ENCODE measurements around the gene MTAP. TPM values are rescaled to one million over a fixed set of nuclear protein-coding genes. Genes with fewer than 3 reads are reported as not detected.

MTAP gene
- total RNA-seq, 2 experiments from 2014 or later = 17.2 to 17.8 TPM

DNA sequence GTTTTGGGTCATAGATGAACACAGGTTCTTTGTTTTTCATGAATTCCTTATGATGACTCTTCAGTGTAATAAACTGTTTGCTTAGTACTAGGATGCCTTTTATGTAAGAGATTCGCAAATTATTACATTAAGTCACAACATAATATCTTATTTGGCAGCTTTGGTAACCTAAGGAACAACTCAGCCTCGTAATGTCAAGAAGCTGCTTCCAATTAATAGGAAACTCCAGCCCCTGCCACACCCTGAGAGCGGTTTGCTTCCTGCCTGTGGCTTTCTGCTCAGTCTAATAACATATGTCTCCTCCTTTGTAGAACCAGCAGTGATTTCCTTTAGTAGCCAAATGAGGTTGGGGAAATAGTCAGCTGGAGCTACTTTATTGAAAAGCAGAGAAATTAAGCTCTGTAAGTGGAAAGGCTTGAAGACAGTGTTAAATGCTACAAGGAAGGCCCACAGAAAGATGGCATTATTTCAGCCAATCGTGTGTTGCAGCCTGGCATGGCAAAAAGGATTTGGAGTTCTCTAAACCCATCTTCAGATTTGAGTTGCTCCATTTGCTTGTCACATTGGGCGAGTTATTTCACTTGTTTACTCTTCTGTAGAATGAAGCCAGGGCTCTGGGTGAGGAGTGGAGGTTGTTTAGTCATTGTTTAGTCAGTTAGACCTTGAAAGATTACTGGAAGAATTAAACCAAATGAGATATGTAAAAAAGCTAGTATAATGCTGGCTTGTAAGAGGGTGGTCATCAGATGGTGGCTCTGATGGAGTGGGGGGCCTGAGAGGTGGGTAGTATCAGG, 54.1 kb downstream of the MTAP start:
- H3K9me3 ChIP-seq (ENCODE audit: control insufficient read depth in 1 of 2, insufficient read depth in 1 of 2, low read length in 2 of 2) = no peaks in the 10 kb centered on the region
- no peak overlapping the region for H3K27ac ChIP-seq (ENCODE audit: low read depth in 1 of 2, low read length in 2 of 2)
- no peaks in the 10 kb centered on the region for H3K9me3 Mint-ChIP-seq
- CTCF ChIA-PET = no interaction called here
- peaks cover 5% of the 10 kb centered on the region for H3K4me1 ChIP-seq (ENCODE audit: insufficient read depth, low read length)
- peaks cover 98% of the 10 kb centered on the region for H3K36me3 Mint-ChIP-seq (ENCODE audit: low read depth)
- DNase-seq (peak in 1 of 14 experiments; percentile 7), ATAC-seq (ENCODE audit: poor library complexity) (no peak)
- no peak overlapping the region for H3K27ac Mint-ChIP-seq
- H3K4me3 ChIP-seq (ENCODE audit: low read length) = no peak overlapping the region
- peaks cover 26% of the 10 kb centered on the region for H3K4me1 Mint-ChIP-seq (ENCODE audit: low read depth)
- intact Hi-C loops (cut with DNase I, micrococcal nuclease) = no loop called here
- no peak overlapping the region for H3K4me3 Mint-ChIP-seq
- no peaks in the 10 kb centered on the region for H3K27me3 Mint-ChIP-seq
- TF ChIP-seq, protein P1, sequence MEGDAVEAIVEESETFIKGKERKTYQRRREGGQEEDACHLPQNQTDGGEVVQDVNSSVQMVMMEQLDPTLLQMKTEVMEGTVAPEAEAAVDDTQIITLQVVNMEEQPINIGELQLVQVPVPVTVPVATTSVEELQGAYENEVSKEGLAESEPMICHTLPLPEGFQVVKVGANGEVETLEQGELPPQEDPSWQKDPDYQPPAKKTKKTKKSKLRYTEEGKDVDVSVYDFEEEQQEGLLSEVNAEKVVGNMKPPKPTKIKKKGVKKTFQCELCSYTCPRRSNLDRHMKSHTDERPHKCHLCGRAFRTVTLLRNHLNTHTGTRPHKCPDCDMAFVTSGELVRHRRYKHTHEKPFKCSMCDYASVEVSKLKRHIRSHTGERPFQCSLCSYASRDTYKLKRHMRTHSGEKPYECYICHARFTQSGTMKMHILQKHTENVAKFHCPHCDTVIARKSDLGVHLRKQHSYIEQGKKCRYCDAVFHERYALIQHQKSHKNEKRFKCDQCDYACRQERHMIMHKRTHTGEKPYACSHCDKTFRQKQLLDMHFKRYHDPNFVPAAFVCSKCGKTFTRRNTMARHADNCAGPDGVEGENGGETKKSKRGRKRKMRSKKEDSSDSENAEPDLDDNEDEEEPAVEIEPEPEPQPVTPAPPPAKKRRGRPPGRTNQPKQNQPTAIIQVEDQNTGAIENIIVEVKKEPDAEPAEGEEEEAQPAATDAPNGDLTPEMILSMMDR (IDR thresholded peaks at IDR 0.05) = no peak
- peaks cover 57% of the 10 kb centered on the region for H3K36me3 ChIP-seq (ENCODE audit: insufficient read depth, low read length)
- POLR2A ChIA-PET = no interaction called here
- no peaks in the 10 kb centered on the region for H3K27me3 ChIP-seq (ENCODE audit: control insufficient read depth in 1 of 2, insufficient read depth in 2 of 2, low read length in 2 of 2)

DNA sequence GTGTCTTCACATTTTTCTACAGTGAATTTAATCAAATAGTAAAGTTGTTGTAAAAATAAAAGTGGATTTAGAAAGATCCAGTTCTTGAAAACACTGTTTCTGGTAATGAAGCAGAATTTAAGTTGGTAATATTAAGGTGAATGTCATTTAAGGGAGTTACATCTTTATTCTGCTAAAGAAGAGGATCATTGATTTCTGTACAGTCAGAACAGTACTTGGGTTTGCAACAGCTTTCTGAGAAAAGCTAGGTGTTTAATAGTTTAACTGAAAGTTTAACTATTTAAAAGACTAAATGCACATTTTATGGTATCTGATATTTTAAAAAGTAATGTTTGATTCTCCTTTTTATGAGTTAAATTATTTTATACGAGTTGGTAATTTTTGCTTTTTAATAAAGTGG, 60.4 kb downstream of the MTAP start:
- Mint-ChIP-seq H3K4me1 (ENCODE audit: low read depth) (no peaks in the 10 kb centered on the region), H3K4me3 (no peak overlapping the region), H3K36me3 (ENCODE audit: low read depth) (peaks cover 83% of the 10 kb centered on the region), H3K9me3 (no peaks in the 10 kb centered on the region), H3K27me3 (no peaks in the 10 kb centered on the region), H3K27ac (no peak overlapping the region)
- TF ChIP-seq, protein P1 (IDR thresholded peaks at IDR 0.05) = no peak
- ATAC-seq (ENCODE audit: poor library complexity) (no peak), DNase-seq (no peak)
- peaks cover 51% of the 10 kb centered on the region for H3K36me3 ChIP-seq (ENCODE audit: insufficient read depth, low read length)
- CTCF ChIA-PET = no interaction called here
- no peaks in the 10 kb centered on the region for H3K27me3 ChIP-seq (ENCODE audit: control insufficient read depth in 1 of 2, insufficient read depth in 2 of 2, low read length in 2 of 2)
- no peak overlapping the region for H3K4me3 ChIP-seq (ENCODE audit: low read length)
- intact Hi-C loops (cut with DNase I, micrococcal nuclease) = no loop called here
- H3K9me3 ChIP-seq (ENCODE audit: control insufficient read depth in 1 of 2, insufficient read depth in 1 of 2, low read length in 2 of 2) = peaks cover 0 to 5% of the 10 kb centered on the region in 2 experiments
- no peaks in the 10 kb centered on the region for H3K4me1 ChIP-seq (ENCODE audit: insufficient read depth, low read length)
- no peak overlapping the region for H3K27ac ChIP-seq (ENCODE audit: low read depth in 1 of 2, low read length in 2 of 2)
- POLR2A ChIA-PET = no interaction called here

DNA sequence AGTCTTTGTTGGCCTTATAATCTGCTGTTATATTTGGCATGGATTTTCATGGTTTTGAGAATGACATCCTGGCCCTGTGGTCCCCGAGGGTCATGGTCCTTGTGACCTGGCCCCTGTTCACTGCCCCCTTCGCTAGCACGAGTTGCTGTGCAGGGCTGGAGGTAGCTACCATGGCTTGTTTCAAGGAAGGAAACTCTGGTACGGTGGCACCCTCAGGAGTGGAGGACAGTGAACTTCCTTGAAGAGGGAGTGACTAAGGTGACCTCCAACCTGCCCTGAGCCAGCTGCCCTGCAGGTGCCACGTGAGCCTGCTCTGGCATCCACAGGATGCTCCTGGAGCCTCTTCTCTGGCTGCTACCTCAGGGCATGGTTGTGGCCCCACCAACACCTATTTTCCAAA, 62.1 kb downstream of the MTAP start:
- H3K4me3 Mint-ChIP-seq = no peak overlapping the region
- POLR2A ChIA-PET = no interaction called here

More for the DNA sequence above, 62.1 kb downstream of the MTAP start:
- no peak for ATAC-seq (ENCODE audit: poor library complexity)
- H3K36me3 ChIP-seq (ENCODE audit: insufficient read depth, low read length) = peaks cover 35% of the 10 kb centered on the region
- intact Hi-C loops (cut with DNase I, micrococcal nuclease) = no loop called here
- CTCF ChIA-PET = no interaction called here
- Mint-ChIP-seq H3K27me3 (no peaks in the 10 kb centered on the region), H3K9me3 (no peaks in the 10 kb centered on the region), H3K36me3 (ENCODE audit: low read depth) (peaks cover 67% of the 10 kb centered on the region), H3K4me1 (ENCODE audit: low read depth) (no peaks in the 10 kb centered on the region), H3K27ac (no peak overlapping the region)
- no peak overlapping the region for H3K4me3 ChIP-seq (ENCODE audit: low read length)
- H3K27ac ChIP-seq (ENCODE audit: low read depth in 1 of 2, low read length in 2 of 2) = no peak overlapping the region
- H3K9me3 ChIP-seq (ENCODE audit: control insufficient read depth in 1 of 2, insufficient read depth in 1 of 2, low read length in 2 of 2) = peaks cover 0 to 5% of the 10 kb centered on the region in 2 experiments
- H3K27me3 ChIP-seq (ENCODE audit: control insufficient read depth in 1 of 2, insufficient read depth in 2 of 2, low read length in 2 of 2) = no peaks in the 10 kb centered on the region
- no peaks in the 10 kb centered on the region for H3K4me1 ChIP-seq (ENCODE audit: insufficient read depth, low read length)
- TF ChIP-seq, protein P1 (IDR thresholded peaks at IDR 0.05) = no peak
- no peak for DNase-seq
